ENCODE measurements around the gene KLHDC7A. TPM values are rescaled to one million over a fixed set of nuclear protein-coding genes. Genes with fewer than 3 reads are reported as not detected.

Gene KLHDC7A
- polyA plus RNA-seq, 1 experiment = not detected

- TF ChIP-seq, protein P1, sequence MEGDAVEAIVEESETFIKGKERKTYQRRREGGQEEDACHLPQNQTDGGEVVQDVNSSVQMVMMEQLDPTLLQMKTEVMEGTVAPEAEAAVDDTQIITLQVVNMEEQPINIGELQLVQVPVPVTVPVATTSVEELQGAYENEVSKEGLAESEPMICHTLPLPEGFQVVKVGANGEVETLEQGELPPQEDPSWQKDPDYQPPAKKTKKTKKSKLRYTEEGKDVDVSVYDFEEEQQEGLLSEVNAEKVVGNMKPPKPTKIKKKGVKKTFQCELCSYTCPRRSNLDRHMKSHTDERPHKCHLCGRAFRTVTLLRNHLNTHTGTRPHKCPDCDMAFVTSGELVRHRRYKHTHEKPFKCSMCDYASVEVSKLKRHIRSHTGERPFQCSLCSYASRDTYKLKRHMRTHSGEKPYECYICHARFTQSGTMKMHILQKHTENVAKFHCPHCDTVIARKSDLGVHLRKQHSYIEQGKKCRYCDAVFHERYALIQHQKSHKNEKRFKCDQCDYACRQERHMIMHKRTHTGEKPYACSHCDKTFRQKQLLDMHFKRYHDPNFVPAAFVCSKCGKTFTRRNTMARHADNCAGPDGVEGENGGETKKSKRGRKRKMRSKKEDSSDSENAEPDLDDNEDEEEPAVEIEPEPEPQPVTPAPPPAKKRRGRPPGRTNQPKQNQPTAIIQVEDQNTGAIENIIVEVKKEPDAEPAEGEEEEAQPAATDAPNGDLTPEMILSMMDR (IDR thresholded peaks at IDR 0.05; ENCODE audit: low read depth, low read length) = no peak
- no peak for DNase-seq (ENCODE audit: low read depth, low spot score)
- ChIA-PET POLR2A (no interaction called here), CTCF (no interaction called here)
- H3K27me3 ChIP-seq (ENCODE audit: control insufficient read depth, insufficient read depth, low read length) = no peaks in the 10 kb centered on the region
- no peaks in the 10 kb centered on the region for H3K9me3 ChIP-seq (ENCODE audit: control insufficient read depth, insufficient read depth, low read length)
- H3K27ac ChIP-seq (ENCODE audit: low read depth, low read length) = no peak overlapping the region
- no peak overlapping the region for H3K4me3 ChIP-seq (ENCODE audit: low read depth, low read length)
Measured at GRCh38 chr1:18531503-18531845, 50.7 kb downstream of the KLHDC7A start.

DNA sequence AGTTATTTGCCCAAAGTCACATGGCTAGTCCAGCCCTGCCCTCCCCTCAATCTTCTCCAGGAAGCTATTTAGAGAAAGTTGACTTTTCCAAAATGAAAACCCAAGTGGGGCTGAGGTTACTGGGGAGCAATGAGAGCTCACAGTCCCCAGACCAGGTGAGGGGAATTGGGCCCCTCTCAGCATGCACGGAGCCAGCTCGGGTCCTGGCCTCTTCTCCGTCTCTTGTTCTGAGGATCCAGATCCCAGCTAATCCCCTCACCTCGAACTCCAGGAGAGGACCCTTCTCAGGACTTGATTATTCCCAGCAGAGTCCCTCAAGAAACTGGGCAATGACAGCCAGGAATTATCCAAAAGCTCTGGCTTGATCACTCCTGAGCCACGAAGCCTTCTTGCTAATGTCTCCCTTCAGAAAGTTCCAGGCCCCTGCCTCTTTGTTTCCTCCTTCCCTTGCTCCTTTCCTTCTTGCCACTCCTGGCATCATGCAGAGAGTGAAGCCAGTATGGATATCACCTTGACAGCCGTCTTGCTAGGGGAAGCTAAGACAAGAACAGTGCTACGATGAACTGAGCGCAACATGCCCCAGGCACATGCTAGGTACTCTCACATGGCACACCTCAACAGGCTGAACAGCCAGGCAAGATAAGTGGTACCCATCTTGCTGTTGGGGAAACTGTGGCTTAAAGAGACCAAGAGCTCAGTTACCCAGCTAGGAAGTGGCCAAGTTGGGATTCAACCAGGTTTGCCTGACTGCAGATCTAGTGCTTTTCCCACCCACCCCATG, 51.9 kb downstream of the KLHDC7A start:
- TF ChIP-seq, protein P1 (IDR thresholded peaks at IDR 0.05; ENCODE audit: low read depth, low read length) = no peak
- Histone ChIP-seq H3K9me3 (ENCODE audit: control insufficient read depth, insufficient read depth, low read length) (no peaks in the 10 kb centered on the region), H3K27me3 (ENCODE audit: control insufficient read depth, insufficient read depth, low read length) (no peaks in the 10 kb centered on the region), H3K27ac (ENCODE audit: low read depth, low read length) (no peak overlapping the region), H3K4me3 (ENCODE audit: low read depth, low read length) (no peak overlapping the region)
- ChIA-PET CTCF (no interaction called here), POLR2A (no interaction called here)
- no peak for DNase-seq (ENCODE audit: low read depth, low spot score)

- ChIA-PET CTCF (no interaction called here), POLR2A (no interaction called here)
- no peak overlapping the region for H3K27ac ChIP-seq (ENCODE audit: low read depth, low read length)
- no peaks in the 10 kb centered on the region for H3K9me3 ChIP-seq (ENCODE audit: control insufficient read depth, insufficient read depth, low read length)
- DNase-seq (ENCODE audit: low read depth, low spot score) = no peak
- no peak overlapping the region for H3K4me3 ChIP-seq (ENCODE audit: low read depth, low read length)
- H3K27me3 ChIP-seq (ENCODE audit: control insufficient read depth, insufficient read depth, low read length) = no peaks in the 10 kb centered on the region
- TF ChIP-seq, protein P1 (IDR thresholded peaks at IDR 0.05; ENCODE audit: low read depth, low read length) = no peak
Measured at GRCh38 chr1:18533259-18533658, 52.5 kb downstream of the KLHDC7A start.

GRCh38 chr1:18534810-18535205, 54.1 kb downstream of the KLHDC7A start:
- Histone ChIP-seq H3K27me3 (ENCODE audit: control insufficient read depth, insufficient read depth, low read length) (no peaks in the 10 kb centered on the region), H3K9me3 (ENCODE audit: control insufficient read depth, insufficient read depth, low read length) (no peaks in the 10 kb centered on the region), H3K4me3 (ENCODE audit: low read depth, low read length) (no peak overlapping the region), H3K27ac (ENCODE audit: low read depth, low read length) (no peak overlapping the region)
- POLR2A ChIA-PET = interaction anchor here (0.7 kb wide), 1 partner anchor 18 kb away, joined by 4 read pairs; no protein-coding TSS in a partner anchor
- no peak for DNase-seq (ENCODE audit: low read depth, low spot score)
- CTCF ChIA-PET = no interaction called here
- TF ChIP-seq, protein P1 (IDR thresholded peaks at IDR 0.05; ENCODE audit: low read depth, low read length) = no peak

Small RNA genes lying within 50 kb of the gene (small RNA-seq; reads per million reads assigned to genes)
- gene DYNLL1P3 (ENCODE audit: insufficient read length, low read depth) = not detected

Other genes starting within 250 kb of the KLHDC7A start
- not detected in 2 replicates for gene PAX7, start 149.9 kb downstream of the KLHDC7A start, polyA plus RNA-seq (2011; rRNA removed)